C4-2B (cell line): ENCODE data around the gene FCN1.

Source experiments
- ZFX ChIP-seq: fragments of 450-650 bp; IDR thresholded peaks from 2 replicates; pipeline ENCODE4 v1.6.1; 2017
- TF ChIP-seq, protein P1 (sequence below): fragments of 450-650 bp; conservative IDR thresholded peaks from 2 replicates; pipeline ENCODE4 v1.5.1; 2017; ENCODE audit warnings: mild to moderate bottlenecking

- TF ChIP-seq, protein P1, sequence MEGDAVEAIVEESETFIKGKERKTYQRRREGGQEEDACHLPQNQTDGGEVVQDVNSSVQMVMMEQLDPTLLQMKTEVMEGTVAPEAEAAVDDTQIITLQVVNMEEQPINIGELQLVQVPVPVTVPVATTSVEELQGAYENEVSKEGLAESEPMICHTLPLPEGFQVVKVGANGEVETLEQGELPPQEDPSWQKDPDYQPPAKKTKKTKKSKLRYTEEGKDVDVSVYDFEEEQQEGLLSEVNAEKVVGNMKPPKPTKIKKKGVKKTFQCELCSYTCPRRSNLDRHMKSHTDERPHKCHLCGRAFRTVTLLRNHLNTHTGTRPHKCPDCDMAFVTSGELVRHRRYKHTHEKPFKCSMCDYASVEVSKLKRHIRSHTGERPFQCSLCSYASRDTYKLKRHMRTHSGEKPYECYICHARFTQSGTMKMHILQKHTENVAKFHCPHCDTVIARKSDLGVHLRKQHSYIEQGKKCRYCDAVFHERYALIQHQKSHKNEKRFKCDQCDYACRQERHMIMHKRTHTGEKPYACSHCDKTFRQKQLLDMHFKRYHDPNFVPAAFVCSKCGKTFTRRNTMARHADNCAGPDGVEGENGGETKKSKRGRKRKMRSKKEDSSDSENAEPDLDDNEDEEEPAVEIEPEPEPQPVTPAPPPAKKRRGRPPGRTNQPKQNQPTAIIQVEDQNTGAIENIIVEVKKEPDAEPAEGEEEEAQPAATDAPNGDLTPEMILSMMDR: no peak
- TF ChIP-seq ZFX: no peak
These were observed 34.5 kb downstream of the FCN1 start for GRCh38 chr9:134883040-134883782.
